Ishikawa (cell line): ENCODE measurements around the gene GPR52.

Experiments used
- CEBPB ChIP-seq: IDR thresholded peaks from 2 replicates; pipeline ENCODE4 v1.6.1; 2012
- FOXM1 ChIP-seq: IDR thresholded peaks from 2 replicates; pipeline ENCODE4 v1.6.1; 2012; ENCODE audit warnings: low read depth, borderline replicate concordance
- YY1 ChIP-seq: IDR thresholded peaks from 2 replicates; pipeline ENCODE4 v1.6.1; 2012; ENCODE audit warnings: low read depth
- TF ChIP-seq, protein P1 (sequence below): IDR thresholded peaks from 2 replicates; pipeline ENCODE4 v1.6.1; 2012

DNA sequence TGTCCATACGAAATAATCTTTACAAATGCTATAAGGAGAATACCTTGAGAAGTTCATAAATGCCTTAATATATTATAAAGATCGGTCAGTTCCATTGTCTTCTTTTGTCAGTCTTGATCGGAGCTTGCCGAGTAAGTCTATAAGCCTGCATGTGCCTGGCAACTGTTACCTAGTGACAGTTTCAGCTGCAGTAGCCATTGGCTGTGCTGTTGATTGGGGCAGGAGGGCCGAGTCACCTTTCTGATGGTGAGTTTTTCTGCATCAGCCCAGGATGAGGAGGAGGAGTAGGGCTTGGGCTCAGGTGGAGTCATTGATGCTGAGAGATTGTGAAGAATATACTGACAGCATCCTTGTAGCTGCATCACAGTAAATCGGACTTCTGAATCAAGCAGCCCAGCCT lies 1.9 kb upstream of the GPR52 start:
- TF ChIP-seq YY1 (no peak), FOXM1 (no peak), CEBPB (no peak)
- TF ChIP-seq, protein P1, sequence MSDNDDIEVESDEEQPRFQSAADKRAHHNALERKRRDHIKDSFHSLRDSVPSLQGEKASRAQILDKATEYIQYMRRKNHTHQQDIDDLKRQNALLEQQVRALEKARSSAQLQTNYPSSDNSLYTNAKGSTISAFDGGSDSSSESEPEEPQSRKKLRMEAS: no peak
